Stimulated activated CD8-positive, alpha-beta memory T cell treated with anti-CD3 and anti-CD28 coated beads, Interleukin-12 subunit alpha, Interleukin-12 subunit beta, amount 100 ng/mL, for 1 hour (primary cell): ENCODE results near the gene TLL1.

Source experiments
- DNase-seq: peaks from one replicate; pipeline ENCODE4 v3.0.0-alpha.2; 2020; ENCODE audit warnings: low read depth

TLL1 gene

GRCh38 chr4:165872461-165873297, at the start of gene TLL1:
TLL1 (plus strand) TSS chr4:165873237; CDS start chr4:165873905, 668 bp downstream.
- DNase-seq = no peak

GRCh38 chr4:165826166-165826565, 46.9 kb upstream of the TLL1 start:
- DNase-seq = no peak

- no peak for DNase-seq
Observed at GRCh38 chr4:165827018-165827417, 46.0 kb upstream of the TLL1 start.

GRCh38 chr4:165828928-165829327, 44.1 kb upstream of the TLL1 start:
- DNase-seq = no peak

GRCh38 chr4:165834116-165834515, 38.9 kb upstream of the TLL1 start:
- DNase-seq = no peak

GRCh38 chr4:165838575-165838974, 34.5 kb upstream of the TLL1 start:
- DNase-seq = no peak

GRCh38 chr4:165839615-165840333, 33.3 kb upstream of the TLL1 start:
- DNase-seq = no peak

- no peak for DNase-seq
Observed at GRCh38 chr4:165842684-165843083, 30.4 kb upstream of the TLL1 start.

- DNase-seq = no peak
Observed at GRCh38 chr4:165844161-165844560, 28.9 kb upstream of the TLL1 start.

GRCh38 chr4:165851256-165851655, 21.8 kb upstream of the TLL1 start:
- no peak for DNase-seq

- no peak for DNase-seq
Observed at GRCh38 chr4:165855191-165855590, 17.8 kb upstream of the TLL1 start.

- no peak for DNase-seq
Observed at GRCh38 chr4:165861363-165861762, 11.7 kb upstream of the TLL1 start.

GRCh38 chr4:165864271-165864670, 8.8 kb upstream of the TLL1 start:
- no peak for DNase-seq

GRCh38 chr4:165866019-165866650, 6.9 kb upstream of the TLL1 start:
- DNase-seq = no peak

- DNase-seq = no peak
Observed at GRCh38 chr4:165867961-165868360, 5.1 kb upstream of the TLL1 start.

- DNase-seq = no peak
Observed at GRCh38 chr4:165873298-165874071, 448 bp downstream of the TLL1 start.

GRCh38 chr4:165874072-165874790, 1.2 kb downstream of the TLL1 start:
- no peak for DNase-seq

GRCh38 chr4:165874791-165875371, 1.8 kb downstream of the TLL1 start:
- no peak for DNase-seq

- DNase-seq = no peak
Observed at GRCh38 chr4:165875446-165875845, 2.4 kb downstream of the TLL1 start.

GRCh38 chr4:165877286-165877685, 4.2 kb downstream of the TLL1 start:
- DNase-seq = no peak

GRCh38 chr4:165879641-165880040, 6.6 kb downstream of the TLL1 start:
- no peak for DNase-seq
